ENCODE results near the gene IGSF5. TPM values are rescaled to one million over a fixed set of nuclear protein-coding genes. Genes with fewer than 3 reads are reported as not detected.
"Not testable (repeated sequence)": the region's sequence is repeated elsewhere in the genome, so short reads cannot be mapped to it uniquely, and the experiment has no call there.

Gene IGSF5
- total RNA-seq, result not detected in 2 replicates

DNA sequence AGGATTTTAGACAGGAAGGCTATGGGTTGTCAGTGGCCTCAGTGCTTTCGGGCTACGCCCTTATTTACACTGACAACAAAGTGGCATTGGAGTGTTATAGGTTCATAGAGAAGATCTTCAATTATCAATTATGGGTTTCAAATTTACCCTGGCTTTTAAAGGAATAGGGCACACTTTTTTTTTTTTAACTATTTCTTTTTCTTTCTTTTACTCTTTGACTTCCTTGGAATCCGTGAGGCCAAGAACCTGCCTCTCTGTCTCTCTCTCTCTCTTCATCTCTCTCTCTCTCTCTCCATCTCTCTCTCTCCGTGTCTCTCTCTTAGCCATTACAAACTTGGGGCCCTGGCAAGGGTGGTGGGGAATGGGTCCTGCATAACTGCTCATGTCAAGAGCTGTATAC, at the start of gene IGSF5:
TSS of gene IGSF5 (plus strand) at position 301 of the 400 bp plus-strand sequence. CDS start 327 bp downstream, outside the sequence.
- DNase-seq (ENCODE audit: extremely low read depth, low read depth, low spot score), result not testable (repeated sequence)

DNA sequence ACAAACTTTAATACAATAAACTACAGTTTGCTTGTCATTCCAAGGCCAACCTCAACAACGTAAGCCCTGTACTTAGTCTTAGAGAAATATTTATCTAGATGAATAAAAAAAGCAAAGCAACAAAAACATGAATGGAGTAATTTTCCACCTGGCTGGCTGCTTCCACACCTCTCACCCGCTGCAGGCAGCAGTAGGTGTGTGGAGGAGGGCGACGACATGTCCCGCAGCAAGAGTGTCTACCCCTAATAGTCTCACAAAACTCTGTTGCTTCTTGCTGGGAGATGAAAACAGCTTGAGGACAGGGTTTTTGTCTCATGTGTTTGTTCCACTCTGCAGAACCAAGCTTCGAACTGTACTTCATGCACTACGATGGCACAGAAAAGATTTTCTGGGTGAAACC, 48.8 kb upstream of the IGSF5 start:
- DNase-seq (ENCODE audit: extremely low read depth, low read depth, low spot score), result no peak

DNA sequence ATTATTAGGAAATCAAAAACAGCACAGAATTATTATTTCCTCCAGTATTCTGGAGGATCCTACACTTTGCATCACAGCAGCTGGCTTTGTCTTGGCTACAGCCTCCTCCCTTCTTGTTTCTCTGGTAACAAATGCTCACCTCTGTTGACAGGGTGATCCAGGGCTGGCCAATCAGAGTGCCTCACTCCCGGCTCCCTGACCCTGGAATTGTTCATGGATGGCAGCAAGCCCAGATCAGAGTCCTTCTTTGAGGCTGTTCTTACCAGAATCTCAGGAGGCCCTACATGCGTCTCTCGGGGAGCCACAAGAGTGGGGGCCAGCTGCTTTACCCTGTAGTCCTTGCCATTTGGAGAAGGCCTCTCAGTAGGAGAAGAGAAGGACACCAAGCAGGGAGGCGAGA, 48.4 kb upstream of the IGSF5 start:
- no peak for DNase-seq (ENCODE audit: extremely low read depth, low read depth, low spot score)

DNA sequence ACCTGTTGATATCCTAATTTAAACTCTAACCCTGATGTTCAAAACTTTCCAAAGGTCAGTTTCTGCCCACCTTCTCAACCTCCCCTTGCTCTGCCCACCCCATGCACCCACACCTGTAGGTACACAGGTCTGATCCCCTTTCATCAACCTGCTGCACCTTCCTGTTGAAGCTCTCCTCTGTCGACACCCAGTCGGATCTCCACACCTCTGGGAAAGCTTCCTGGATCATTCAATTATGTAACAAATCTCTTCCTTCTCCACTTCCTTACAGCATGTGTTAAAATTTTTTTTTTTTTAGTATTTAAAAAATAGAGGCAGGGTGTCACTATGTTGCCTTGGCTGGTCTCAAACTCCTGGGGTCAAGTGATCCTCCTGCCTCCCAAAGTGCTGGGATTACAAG, 44.7 kb upstream of the IGSF5 start:
- DNase-seq (ENCODE audit: extremely low read depth, low read depth, low spot score), result no peak

DNA sequence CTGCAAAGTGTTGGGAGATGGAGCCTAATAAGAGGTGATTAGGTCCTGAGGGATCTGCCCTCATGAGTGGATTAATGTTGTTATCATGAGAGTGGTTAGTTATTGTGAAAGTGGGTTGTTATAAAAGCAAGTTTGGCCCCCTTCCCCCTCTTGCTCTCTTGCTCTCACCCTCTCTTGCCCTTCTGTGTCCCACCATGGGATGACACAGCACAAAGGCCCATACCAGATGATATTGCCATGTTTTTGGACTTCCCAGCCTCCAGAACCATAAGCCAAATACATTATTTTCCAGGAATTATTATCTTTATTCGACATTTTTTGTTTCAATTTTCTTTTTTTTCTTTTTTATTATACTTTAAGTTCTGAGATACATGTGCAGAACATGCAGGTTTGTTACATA, 41.4 kb upstream of the IGSF5 start:
- DNase-seq (ENCODE audit: extremely low read depth, low read depth, low spot score), result no peak

DNA sequence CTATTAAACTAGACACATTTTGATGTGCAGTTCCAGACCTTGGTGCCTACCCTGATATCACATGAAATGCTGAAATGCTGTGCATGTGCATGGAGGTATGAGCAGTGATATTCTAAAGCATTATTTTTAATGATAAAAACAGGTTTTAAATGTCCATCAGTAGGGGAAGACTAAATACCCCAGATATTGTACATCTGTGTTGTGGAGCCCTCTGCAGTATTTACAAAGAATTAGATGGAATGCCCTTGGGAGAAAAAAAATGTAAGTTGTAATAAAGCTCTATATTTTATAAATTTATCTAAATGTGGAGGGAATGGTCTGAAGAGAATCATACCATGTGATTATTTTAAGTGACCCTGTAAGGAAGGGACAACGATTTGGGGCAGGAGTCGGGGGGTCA, 39.1 kb upstream of the IGSF5 start:
- DNase-seq (ENCODE audit: extremely low read depth, low read depth, low spot score), result no peak

DNA sequence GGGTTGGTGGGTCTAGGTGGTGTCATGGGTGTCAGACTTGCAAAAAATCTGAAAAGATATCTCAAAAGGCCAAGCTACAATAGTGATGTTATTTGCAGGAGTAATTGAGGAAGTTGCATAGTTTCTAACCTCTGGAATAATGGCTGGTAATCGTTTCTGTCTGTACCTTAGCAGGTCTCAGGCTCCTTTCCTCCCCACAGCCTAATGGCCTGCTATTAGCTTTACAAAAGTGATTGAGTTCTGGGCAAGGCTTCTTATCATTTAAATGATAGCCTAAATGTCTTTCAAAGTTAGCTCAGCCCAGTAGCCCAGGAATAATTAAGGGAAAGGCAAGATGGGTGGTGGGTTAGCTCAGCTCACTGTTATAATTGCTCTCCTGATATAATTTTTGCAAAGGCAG, 37.7 kb upstream of the IGSF5 start:
- DNase-seq (ENCODE audit: extremely low read depth, low read depth, low spot score), result no peak

DNA sequence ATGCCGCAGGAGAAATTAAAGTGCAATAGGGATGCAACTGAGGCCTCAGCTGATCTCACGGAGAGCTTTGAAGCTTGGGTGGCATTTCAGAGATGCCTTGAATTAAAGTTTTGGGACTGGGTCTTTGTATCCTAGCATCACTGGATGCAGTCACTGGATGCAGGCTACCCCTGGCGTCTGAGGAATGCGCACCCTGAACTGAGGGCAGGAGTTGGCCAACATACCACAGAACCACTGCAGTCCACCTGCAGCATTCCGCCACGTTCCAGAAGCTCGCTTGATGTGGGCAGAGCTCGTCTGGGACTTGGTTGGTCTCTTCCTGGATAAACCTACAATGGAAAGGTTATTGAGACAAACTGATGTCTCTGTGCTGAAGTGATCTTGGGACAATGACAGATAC, 34.1 kb upstream of the IGSF5 start:
- DNase-seq (ENCODE audit: extremely low read depth, low read depth, low spot score), result no peak

DNA sequence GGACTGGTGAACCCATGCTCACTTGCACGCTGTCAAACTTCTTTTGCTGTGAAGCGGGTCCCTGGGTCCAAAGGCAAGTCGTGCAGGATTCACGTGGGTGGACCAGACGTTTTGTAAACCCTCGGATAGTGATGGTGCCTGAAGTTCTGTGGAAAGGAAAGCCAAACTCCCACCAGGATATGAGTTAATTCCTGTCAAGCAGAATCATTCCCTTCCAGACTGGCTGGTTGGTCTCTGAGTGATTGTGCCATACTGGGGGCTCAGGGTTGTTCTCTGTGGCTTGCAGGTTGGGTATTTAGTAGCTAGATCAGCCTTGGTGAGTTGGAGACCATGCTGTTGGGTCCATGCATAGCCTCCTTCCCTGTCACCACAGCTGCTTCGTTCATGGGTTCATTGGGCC, 32.7 kb upstream of the IGSF5 start:
- no peak for DNase-seq (ENCODE audit: extremely low read depth, low read depth, low spot score)

DNA sequence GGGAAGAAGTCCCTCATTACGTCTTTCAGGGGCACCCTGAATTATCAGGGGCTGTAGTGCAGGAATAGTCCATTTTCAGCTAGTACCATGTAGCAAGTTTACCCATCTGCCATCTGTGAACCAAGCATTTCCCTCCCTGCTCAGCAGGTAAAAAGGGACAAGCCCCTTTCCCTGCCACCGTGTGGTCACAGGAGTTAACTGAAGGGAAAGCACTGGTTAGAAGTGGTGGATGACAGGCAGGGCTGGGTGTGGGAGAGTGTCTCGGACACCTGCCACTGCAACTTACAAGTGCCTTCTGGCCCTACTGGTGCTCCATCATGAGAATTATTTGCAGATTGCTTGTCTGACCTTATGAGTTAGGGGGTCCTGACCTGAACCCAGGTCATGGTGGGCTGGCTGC, 32.0 kb upstream of the IGSF5 start:
- no peak for DNase-seq (ENCODE audit: extremely low read depth, low read depth, low spot score)

DNA sequence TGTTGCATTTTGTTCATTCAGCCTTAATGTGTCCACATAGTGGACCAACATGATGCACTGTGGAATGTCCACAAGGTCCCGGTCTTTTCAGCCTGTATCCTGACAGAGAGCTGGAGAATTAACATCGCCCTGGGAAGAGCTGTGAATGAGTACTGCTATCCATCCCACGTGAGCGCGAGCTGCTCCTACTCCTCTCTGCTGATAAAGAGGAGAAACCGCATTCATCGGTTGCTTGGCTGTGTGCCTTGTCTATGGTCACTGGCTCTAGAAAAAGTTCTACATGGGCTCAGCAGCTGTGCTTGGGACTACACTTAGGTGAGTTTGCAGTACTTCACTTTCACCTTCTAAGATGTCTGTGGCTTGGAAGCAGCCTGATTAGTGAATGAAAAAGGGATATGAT, 31.1 kb upstream of the IGSF5 start:
- no peak for DNase-seq (ENCODE audit: extremely low read depth, low read depth, low spot score)

DNA sequence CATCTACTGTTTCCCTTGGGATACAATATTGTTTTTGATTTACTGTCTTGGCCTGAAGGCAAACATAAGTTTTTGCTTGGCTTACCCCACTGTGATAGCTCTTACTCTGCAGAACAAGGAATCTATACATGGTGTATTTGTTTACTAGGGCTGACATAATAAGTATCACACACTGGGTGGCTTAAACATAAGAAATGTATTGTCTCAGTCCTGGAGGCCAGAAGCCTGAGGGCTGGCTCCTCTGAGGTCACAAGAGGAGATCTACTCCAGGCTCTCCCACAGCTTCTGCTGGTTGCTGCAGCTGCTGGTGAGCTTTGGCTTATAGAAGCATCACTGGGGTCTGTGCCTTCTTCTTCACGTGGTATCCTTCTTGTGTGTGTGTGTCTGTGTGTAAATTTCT, 30.7 kb upstream of the IGSF5 start:
- DNase-seq (ENCODE audit: extremely low read depth, low read depth, low spot score), result no peak

DNA sequence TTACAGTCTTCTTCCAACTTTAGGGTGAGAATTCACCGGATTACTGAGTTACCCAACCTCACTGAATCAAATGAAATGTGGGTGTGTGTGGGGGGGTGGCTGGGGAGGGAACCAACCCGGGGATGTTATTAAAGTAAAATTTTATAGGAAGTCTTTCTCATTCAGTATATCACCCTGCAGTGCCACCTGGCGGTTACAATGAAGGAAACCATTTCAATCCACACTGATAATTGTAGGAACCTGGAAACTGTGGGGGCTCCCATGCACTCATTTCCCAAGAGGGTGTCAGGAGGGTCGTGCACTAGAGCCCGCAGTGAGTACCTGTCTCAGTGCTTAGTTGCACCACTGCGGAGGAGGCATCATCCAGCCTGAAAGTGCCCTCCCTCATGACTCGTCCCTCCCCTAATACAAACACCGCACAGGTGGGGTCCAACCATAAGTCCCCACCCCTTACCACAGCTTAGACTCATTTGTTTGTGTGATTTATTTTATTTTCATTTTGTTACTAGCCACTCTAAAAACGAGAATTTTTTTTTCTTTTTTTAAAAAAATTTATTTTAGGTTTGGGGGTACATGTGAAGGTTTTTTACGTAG, 29.1 kb upstream of the IGSF5 start:
- peak; percentile 12 for DNase-seq (ENCODE audit: extremely low read depth, low read depth, low spot score)

DNA sequence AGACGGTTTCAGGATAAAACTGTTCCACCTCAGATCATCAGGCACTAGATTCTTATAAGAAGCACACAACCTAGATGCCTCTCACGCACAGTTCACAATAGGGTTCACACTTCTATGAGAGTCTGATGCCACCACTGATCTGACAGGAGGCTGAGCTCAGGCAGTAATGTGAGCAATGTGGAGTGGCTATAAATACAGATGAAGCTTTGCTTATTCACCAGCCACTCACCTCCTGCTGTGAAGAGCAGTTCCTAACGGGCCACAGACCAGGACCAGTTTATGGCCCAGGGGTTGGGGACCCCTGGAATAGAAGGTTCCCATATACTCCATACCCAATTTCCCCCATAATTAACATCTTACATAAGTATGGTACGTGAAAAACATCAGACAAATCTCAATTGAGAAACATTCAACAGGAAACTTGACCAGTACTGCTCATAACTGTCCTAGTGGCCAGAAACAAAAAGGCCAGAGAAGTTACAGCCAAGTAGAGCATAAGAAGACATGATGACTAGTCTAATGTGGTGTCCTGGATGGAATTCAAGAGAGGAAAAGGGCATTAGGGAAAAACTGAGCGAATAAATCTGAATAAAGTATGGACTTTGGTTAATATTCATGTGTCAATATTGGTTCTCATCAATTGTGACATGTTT, 24.7 kb upstream of the IGSF5 start:
- no peak for DNase-seq (ENCODE audit: extremely low read depth, low read depth, low spot score)

DNA sequence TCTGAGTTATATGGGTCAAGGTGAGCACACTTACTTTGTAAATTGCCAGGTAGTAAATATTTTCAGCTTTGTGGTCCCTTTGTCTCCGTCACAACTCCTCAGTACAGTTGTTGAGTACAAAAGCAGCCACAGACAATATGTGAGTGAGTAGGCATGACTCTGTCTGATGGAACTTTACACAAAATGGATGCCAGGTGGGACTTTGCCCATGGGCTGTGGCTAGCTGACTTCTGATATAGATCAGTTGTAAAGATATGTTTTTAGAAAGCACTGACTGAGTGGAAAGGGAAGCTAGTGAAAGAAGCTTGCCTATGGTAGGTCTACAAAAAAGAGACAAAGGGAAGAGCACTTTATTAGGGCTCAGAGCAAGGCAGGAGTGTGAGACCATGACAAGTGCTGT, 23.1 kb upstream of the IGSF5 start:
- no peak for DNase-seq (ENCODE audit: extremely low read depth, low read depth, low spot score)

DNA sequence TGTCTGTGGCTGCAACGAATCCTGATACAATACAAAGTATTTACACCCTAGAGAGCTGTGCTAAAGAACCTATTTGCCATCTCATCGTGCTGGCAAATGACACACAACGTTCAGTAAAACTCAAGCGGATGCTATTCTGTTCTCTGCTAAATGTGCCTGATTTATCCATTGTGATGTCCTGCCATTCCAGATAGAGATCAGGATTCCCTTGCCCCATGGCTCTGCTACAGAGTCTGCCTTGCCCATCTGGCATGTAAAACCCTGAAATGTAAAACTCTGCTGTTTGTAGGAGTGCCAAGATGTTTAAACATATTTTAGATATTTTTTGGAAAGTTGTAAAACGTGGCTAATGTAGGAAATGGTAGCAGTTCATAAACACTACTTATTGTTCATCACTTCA, 20.0 kb upstream of the IGSF5 start:
- no peak for DNase-seq (ENCODE audit: extremely low read depth, low read depth, low spot score)

DNA sequence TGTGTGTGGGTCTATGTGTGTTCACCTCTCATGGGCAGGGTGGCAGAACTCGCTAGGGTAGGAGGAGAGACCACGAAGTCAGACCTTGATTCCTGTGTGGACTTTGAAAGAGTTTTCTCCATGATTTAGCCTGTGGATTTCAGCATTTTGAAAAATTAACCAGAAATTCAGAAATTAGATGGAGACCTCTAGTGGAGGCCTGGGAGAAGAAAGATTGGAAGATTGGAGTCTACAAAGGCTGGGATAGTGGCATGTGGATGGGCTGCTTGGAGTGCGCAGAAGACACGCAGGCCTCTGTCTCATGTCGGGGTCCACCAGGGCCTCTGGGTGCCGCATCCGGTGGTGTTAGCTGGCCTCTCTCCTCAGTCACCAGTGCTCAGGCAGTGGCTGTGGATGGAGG, 18.9 kb upstream of the IGSF5 start:
- no peak for DNase-seq (ENCODE audit: extremely low read depth, low read depth, low spot score)

DNA sequence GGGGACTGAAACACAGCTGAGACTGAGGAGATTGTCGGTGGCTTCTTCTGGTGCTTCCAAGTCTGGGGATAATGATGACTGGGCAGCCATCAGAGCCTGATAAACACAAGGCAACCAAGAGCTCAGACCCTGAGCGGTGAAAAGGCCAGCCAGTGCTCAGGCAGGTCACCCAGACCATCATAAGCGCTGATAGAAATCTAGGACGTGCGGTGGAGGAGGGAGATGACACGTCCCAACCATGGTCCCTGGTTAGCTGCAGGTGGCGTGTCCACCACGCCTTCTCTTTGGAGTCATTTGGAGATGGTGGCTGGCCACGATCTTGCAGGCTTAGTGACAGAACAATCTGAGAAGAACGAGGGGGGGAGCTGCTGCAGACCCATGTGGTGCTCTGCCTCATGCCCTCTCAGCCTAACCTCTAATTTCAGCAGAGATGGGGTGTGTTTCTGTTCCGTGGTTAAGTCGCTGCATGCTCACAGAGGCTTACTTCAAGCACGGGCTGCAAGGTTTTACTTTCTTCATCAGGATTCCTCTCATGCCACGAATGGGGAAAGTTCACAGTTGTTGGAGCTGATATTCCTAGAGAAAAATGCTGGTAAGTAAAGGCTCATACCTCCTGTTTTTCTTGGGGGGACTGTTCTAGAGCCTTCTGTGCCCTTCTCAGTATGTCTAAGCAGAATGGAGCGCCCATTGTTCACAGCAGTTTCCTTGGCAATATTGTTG, 17.4 kb upstream of the IGSF5 start:
- no peak for DNase-seq (ENCODE audit: extremely low read depth, low read depth, low spot score)

DNA sequence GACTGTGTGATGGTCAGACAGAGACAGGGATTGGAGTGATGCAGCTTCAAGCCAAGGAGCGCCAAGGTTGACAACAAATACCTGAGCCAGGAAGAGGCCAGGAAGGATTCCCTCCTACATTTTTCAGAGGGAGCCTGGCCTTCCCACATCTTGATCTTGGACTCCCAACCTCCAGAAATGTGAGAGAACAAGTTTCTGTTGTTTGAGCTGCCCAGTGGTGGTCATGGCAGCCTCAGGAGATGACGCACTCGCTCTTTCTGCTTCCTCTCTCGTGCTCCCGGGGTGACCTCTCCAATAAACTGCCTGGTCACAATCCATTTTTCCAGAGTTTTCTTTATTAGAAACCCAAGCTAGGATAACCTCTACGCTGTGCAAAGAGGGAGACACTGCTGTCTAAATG, 16.6 kb upstream of the IGSF5 start:
- no peak for DNase-seq (ENCODE audit: extremely low read depth, low read depth, low spot score)

DNA sequence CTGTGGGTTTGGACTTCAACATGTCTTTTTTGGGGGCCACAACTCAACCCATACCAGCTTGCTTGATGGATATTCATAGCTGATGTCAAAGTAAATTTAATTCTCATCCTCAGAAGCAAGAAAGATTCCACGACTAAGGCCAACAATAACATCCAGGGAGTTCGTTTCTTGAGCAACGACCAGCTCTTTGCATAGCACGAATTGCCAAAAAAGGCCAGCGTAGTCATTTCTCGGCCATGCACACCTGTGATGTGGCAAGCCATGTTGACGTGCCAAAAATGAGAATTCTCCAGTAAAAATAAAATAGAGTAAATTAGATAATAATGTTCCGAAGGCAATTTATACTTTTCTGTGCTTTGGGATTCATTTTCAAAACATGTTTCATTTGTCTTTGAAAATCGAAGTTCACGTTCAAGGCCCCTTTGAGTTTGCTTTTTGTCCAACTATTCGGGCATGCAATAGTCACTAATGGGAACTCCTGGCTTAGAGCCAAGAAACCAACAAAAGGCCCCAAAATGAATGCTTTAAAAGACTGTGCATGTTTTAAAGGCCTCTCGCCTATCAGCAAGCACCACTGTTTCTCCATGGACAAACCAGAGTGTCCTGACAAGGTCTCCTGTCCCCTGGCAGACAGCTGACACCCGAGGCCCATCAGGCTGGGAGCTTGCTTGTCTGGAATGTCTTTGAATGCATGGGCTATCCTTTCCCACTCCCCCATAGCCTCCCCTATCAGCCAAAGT, 14.4 kb upstream of the IGSF5 start:
- no peak for DNase-seq (ENCODE audit: extremely low read depth, low read depth, low spot score)

DNA sequence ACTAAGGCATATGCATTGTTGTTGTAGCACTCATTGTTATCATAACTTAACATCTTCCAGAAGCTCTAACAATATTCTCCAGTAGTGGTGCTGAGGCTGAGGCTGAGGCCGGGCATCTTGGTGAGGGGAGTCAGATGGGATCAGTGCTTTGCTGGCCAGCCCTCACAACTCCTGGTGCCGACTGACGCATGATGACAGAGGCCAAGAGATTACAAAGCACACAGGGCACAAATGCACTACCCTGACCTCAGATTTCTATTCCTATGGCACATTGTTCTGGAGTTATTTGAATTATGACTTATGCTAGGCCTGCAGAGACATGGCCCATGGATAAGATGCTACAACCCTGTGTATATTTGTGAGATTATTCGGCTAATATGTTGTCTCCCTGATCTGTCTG, 8.3 kb upstream of the IGSF5 start:
- DNase-seq (ENCODE audit: extremely low read depth, low read depth, low spot score), result no peak

All from glomerular endothelial cell (primary cell).